ENCODE measurements around the gene S100A14. TPM values are rescaled to one million over a fixed set of nuclear protein-coding genes. Genes with fewer than 3 reads are reported as not detected.
A peak's percentile ranks its signal among the peaks of the same experiment; 100 is the strongest.

The S100A14 gene
- total and polyA plus RNA-seq, 2 of the 13 experiments (the other 11 are each of a cell fraction or from before 2014, with no cell fraction given) = 1.4 to 7.7 TPM

- ATAC-seq = no peak
- no peak for DNase-seq (ENCODE audit: low spot score)
- no peaks in the 10 kb centered on the region for H3K27me3 ChIP-seq (ENCODE audit: control insufficient read depth in 1 of 2, insufficient read depth in 2 of 2, low read length in 2 of 2)
- H3K9me3 ChIP-seq (ENCODE audit: low read length) = no peaks in the 10 kb centered on the region
- in situ Hi-C loops (cut with HindIII; ENCODE audit: extremely low pct_ligation_motif_present, low pct_unique_long_range_greater_than_20kb) = loop anchor here (5.0 kb wide), 2 partner anchors 54 to 119 kb away; no protein-coding TSS in a partner anchor
- intact Hi-C loops (cut with micrococcal nuclease; ENCODE audit: unreplicated experiment) = loop anchor here (2.0 to 5.0 kb wide), 2 partner anchors 18 to 114 kb away; no protein-coding TSS in a partner anchor
- H3K4me1 ChIP-seq (ENCODE audit: insufficient read depth, low read length) = peaks cover 49% of the 10 kb centered on the region
- peaks cover 34% of the 10 kb centered on the region for H3K79me2 ChIP-seq (ENCODE audit: insufficient read depth, low read length)
- H4K20me1 ChIP-seq (ENCODE audit: insufficient read depth, low read length) = no peaks in the 10 kb centered on the region
- peaks cover 2 to 3% of the 10 kb centered on the region in 2 experiments; a peak in 2 of 5 replicates for H3K36me3 ChIP-seq (replicated peaks in 1 of 2; ENCODE audit: control insufficient read depth in 1 of 2, insufficient read depth in 2 of 2, low read length in 2 of 2)
- peak overlapping the region; percentile 91 for H3K4me2 ChIP-seq (ENCODE audit: low read depth, low read length)
- BruUV-seq (replicated peaks) = no TSS peak
- peak overlapping the region; percentile 75 for H3K27ac ChIP-seq (ENCODE audit: extremely low read length, insufficient read depth, low read length)
- no CpG with 5 or more reads among the region's 3 CpGs for WGBS (ENCODE audit: low lambda C conversion rate)
- peak overlapping the region; percentile 78 for H3K9ac ChIP-seq (ENCODE audit: insufficient read depth, low read depth, low read length)
- no peak overlapping the region for H2AFZ ChIP-seq (ENCODE audit: low read length)
- peak overlapping the region; percentile 63 to 84 (median 74) for H3K4me3 ChIP-seq (replicated peaks in 1 of 3; ENCODE audit: insufficient read depth in 1 of 3, low read depth in 2 of 3, low read length in 3 of 3)
- TF ChIP-seq ZNF788 (CRISPR knock-in tag; IDR thresholded peaks at IDR 0.05; ENCODE audit: borderline replicate concordance) (0 out of 2 replicates have a peak, but pooled peaks have one; percentile 24), ZNF34 (CRISPR knock-in tag; IDR thresholded peaks at IDR 0.05; ENCODE audit: borderline replicate concordance) (no peak)
- no peak for FAIRE-seq
- ChIA-PET POLR2A (interaction anchor here (0.9 to 15.2 kb wide), 17 partner anchors 8 to 143 kb away, joined by 3 to 390 read pairs (median 8); partner anchors contain the start of genes INTS3, S100A14, S100A16 and S100A6), CTCF (ENCODE audit: low intra/inter-chr PET ratio, low total read pairs) (interaction anchor here (2.0 kb wide), 1 partner anchor 54 kb away, joined by 18 read pairs; no protein-coding TSS in a partner anchor)
Measured at GRCh38 chr1:153626477-153626903, 10.4 kb upstream of the S100A14 start.

- Histone ChIP-seq H3K27ac (ENCODE audit: extremely low read length, insufficient read depth, low read length) (no peak overlapping the region), H3K9ac (ENCODE audit: insufficient read depth, low read depth, low read length) (no peak overlapping the region), H2AFZ (ENCODE audit: low read length) (no peak overlapping the region), H3K4me3 (replicated peaks in 1 of 3; ENCODE audit: insufficient read depth in 1 of 3, low read depth in 2 of 3, low read length in 3 of 3) (no peak overlapping the region), H3K79me2 (ENCODE audit: insufficient read depth, low read length) (peaks cover 29% of the 10 kb centered on the region), H3K4me1 (ENCODE audit: insufficient read depth, low read length) (peaks cover 35% of the 10 kb centered on the region), H3K9me3 (ENCODE audit: low read length) (no peaks in the 10 kb centered on the region), H3K36me3 (replicated peaks in 1 of 2; ENCODE audit: control insufficient read depth in 1 of 2, insufficient read depth in 2 of 2, low read length in 2 of 2) (peaks cover 2 to 3% of the 10 kb centered on the region in 2 experiments; a peak in 2 of 5 replicates), H4K20me1 (ENCODE audit: insufficient read depth, low read length) (no peaks in the 10 kb centered on the region), H3K4me2 (ENCODE audit: low read depth, low read length) (no peak overlapping the region), H3K27me3 (ENCODE audit: control insufficient read depth in 1 of 2, insufficient read depth in 2 of 2, low read length in 2 of 2) (no peaks in the 10 kb centered on the region)
- no peak for FAIRE-seq
- 94% methylated on average over 10 of the region's 10 CpGs for WGBS (ENCODE audit: low lambda C conversion rate)
- TF ChIP-seq ISX (CRISPR knock-in tag; conservative IDR thresholded peaks at IDR 0.05) = no peak
- TF ChIP-seq MTA1 (CRISPR knock-in tag; IDR thresholded peaks at IDR 0.05; ENCODE audit: borderline replicate concordance) = no peak
- TF ChIP-seq RARA (CRISPR knock-in tag; IDR thresholded peaks at IDR 0.05) = no peak
- TF ChIP-seq ZNF737 (CRISPR knock-in tag; IDR thresholded peaks at IDR 0.05; ENCODE audit: borderline replicate concordance) = no peak
- TF ChIP-seq TGIF2 (CRISPR knock-in tag; IDR thresholded peaks at IDR 0.05) = no peak
- no peak for TF ChIP-seq GATAD1 (CRISPR knock-in tag; IDR thresholded peaks at IDR 0.05)
- no peak for DNase-seq (ENCODE audit: low spot score)
- CTCF ChIA-PET (ENCODE audit: low intra/inter-chr PET ratio, low total read pairs) = no interaction called here
- BruUV-seq (replicated peaks) = no TSS peak
- intact Hi-C loops (cut with micrococcal nuclease; ENCODE audit: unreplicated experiment) = loop anchor here (5.0 kb wide), 1 partner anchor 113 kb away; no protein-coding TSS in a partner anchor
- no peak for ATAC-seq
- POLR2A ChIA-PET = interaction anchor here (15.2 kb wide), 1 partner anchor 14 kb away, joined by 390 read pairs; the partner anchor contains the start of genes S100A14 and S100A16
- in situ Hi-C loops (cut with HindIII; ENCODE audit: extremely low pct_ligation_motif_present, low pct_unique_long_range_greater_than_20kb) = loop anchor here (5.0 kb wide), 2 partner anchors 53 to 118 kb away; no protein-coding TSS in a partner anchor
Measured at GRCh38 chr1:153624965-153625611, 9.0 kb upstream of the S100A14 start.

Measured in HepG2 (cell line).